ENCODE results near the gene DCTN2.

DNA sequence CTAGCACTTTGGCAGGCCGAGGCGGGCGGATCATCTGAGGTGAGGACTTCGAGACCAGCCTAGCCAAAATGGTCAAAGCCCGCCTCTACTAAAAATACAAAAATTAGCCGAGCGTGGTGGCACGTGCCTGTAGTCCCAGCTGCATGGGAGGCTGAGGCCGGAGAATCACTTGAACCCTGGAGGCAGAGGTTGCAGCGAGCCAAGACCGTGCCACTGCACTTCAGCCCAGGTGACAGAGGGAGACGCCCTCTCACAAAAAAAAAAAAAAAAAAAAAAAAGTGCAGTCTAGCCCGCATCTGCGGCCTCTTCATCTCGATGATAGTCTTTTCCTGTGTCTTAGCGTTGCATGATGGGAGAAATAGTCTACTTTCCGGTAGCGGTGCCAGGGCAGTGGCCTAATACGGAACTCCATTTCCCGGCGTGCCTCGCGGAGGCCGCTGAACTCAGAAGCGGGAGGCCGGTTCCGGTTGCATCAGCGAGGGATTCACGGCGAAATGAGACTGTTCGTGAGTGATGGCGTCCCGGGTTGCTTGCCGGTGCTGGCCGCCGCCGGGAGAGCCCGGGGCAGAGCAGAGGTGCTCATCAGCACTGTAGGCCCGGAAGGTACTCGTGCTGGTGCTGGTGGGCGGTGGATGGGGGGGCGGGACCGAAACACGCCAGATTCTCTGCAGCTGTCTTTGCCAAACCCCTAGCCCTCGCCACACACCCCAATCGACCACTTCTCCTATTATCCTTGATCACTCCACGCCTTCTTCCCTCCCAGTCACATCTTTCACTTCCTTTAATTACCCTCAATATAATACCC, 59.2 kb downstream of the DCTN2 start, which contains the start of gene MARS1:
- TF ChIP-seq, protein P1, sequence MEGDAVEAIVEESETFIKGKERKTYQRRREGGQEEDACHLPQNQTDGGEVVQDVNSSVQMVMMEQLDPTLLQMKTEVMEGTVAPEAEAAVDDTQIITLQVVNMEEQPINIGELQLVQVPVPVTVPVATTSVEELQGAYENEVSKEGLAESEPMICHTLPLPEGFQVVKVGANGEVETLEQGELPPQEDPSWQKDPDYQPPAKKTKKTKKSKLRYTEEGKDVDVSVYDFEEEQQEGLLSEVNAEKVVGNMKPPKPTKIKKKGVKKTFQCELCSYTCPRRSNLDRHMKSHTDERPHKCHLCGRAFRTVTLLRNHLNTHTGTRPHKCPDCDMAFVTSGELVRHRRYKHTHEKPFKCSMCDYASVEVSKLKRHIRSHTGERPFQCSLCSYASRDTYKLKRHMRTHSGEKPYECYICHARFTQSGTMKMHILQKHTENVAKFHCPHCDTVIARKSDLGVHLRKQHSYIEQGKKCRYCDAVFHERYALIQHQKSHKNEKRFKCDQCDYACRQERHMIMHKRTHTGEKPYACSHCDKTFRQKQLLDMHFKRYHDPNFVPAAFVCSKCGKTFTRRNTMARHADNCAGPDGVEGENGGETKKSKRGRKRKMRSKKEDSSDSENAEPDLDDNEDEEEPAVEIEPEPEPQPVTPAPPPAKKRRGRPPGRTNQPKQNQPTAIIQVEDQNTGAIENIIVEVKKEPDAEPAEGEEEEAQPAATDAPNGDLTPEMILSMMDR (IDR thresholded peaks at IDR 0.05; ENCODE audit: insufficient read depth, low read depth, low read length) = no peak
- TF ChIP-seq EZH2 (IDR thresholded peaks at IDR 0.05; ENCODE audit: insufficient read depth, low read length) = no peak

All from astrocyte (in vitro differentiated cells and primary cell).